Measurements from ENCODE around the gene TMEM219. TPM values are rescaled to one million over a fixed set of nuclear protein-coding genes. Genes with fewer than 3 reads are reported as not detected.

Gene TMEM219
- total RNA-seq, 2 donors from 2014 or later, result 122 to 136 TPM

- DNase-seq, result peak; percentile 64
- peak overlapping the region; percentile 96 for H3K4me3 ChIP-seq (ENCODE audit: low read length)
- peaks cover 46% of the 10 kb centered on the region for H3K36me3 Mint-ChIP-seq (ENCODE audit: low read depth)
- no peak overlapping the region for H3K27ac ChIP-seq (ENCODE audit: low read depth, low read length)
- peaks cover 11% of the 10 kb centered on the region for H3K9me3 Mint-ChIP-seq
- H3K9ac ChIP-seq (ENCODE audit: extremely low read depth, low read length, poor library complexity, severe bottlenecking), result peak overlapping the region; percentile 87
- 4 to 10% methylated on average over 12 to 30 of the region's 31 CpGs for WGBS, 2 experiments (ENCODE audit: insufficient coverage in 1 of 2, insufficient read length in 1 of 2)
- H3K4me3 Mint-ChIP-seq, result peak overlapping the region; percentile 90
- TF ChIP-seq CTCF (conservative IDR thresholded peaks at IDR 0.05), result no peak
- H3K27me3 ChIP-seq (ENCODE audit: control insufficient read depth, insufficient read depth, low read length, poor library complexity, severe bottlenecking), result no peaks in the 10 kb centered on the region
- peak overlapping the region; percentile 87 for H3K27ac Mint-ChIP-seq
- H3K4me1 Mint-ChIP-seq, result peaks cover 21% of the 10 kb centered on the region
- peaks cover 4% of the 10 kb centered on the region for H3K27me3 Mint-ChIP-seq (ENCODE audit: insufficient read depth)
- H3K4me1 ChIP-seq (ENCODE audit: control insufficient read depth, insufficient read depth, low read length), result peaks cover 9% of the 10 kb centered on the region
- peaks cover 14% of the 10 kb centered on the region for H3K9me3 ChIP-seq (ENCODE audit: control insufficient read depth, low read length)
- H3K36me3 ChIP-seq (ENCODE audit: control insufficient read depth, insufficient read depth, low read length), result peaks cover 50% of the 10 kb centered on the region
These were observed 12.6 kb downstream of the TMEM219 start for GRCh38 chr16:29974291-29975133.

DNA sequence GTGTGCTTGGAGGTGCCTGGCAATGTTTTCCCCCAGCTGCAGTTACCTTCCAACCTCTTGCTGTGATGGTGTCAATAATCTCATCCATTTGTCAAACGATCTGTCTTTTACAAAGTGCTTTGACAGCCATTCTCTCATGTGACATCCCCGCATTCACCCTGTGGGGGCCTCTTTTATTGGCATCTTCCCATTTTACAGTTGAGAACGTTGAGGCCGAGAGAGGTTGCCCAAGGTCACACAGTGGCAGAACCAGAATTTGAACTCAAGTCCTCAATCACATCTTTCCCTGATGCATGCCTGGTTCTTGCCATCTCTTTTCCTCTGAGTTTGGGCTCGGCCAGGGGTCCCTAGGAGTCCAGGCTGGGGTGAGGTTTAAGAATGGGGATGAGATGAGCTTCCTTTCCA, 13.3 kb downstream of the TMEM219 start:
- Mint-ChIP-seq H3K27ac (peak overlapping the region; percentile 15), H3K4me3 (peak overlapping the region; percentile 90), H3K27me3 (ENCODE audit: insufficient read depth) (peaks cover 4% of the 10 kb centered on the region), H3K36me3 (ENCODE audit: low read depth) (peaks cover 47% of the 10 kb centered on the region), H3K4me1 (peaks cover 21% of the 10 kb centered on the region), H3K9me3 (peaks cover 8% of the 10 kb centered on the region)
- no peaks in the 10 kb centered on the region for H3K27me3 ChIP-seq (ENCODE audit: control insufficient read depth, insufficient read depth, low read length, poor library complexity, severe bottlenecking)
- H3K4me1 ChIP-seq (ENCODE audit: control insufficient read depth, insufficient read depth, low read length), result peaks cover 9% of the 10 kb centered on the region
- H3K9me3 ChIP-seq (ENCODE audit: control insufficient read depth, low read length), result peaks cover 14% of the 10 kb centered on the region
- no peak overlapping the region for H3K27ac ChIP-seq (ENCODE audit: low read depth, low read length)
- no peak overlapping the region for H3K9ac ChIP-seq (ENCODE audit: extremely low read depth, low read length, poor library complexity, severe bottlenecking)
- peak overlapping the region; percentile 96 for H3K4me3 ChIP-seq (ENCODE audit: low read length)
- DNase-seq, result no peak
- WGBS, 2 experiments (ENCODE audit: insufficient coverage in 1 of 2, insufficient read length in 1 of 2), result 81 to 88% methylated on average over 4 to 5 of the region's 5 CpGs
- H3K36me3 ChIP-seq (ENCODE audit: control insufficient read depth, insufficient read depth, low read length), result peaks cover 50% of the 10 kb centered on the region
- TF ChIP-seq CTCF (conservative IDR thresholded peaks at IDR 0.05), result no peak

- H3K4me1 Mint-ChIP-seq, result peaks cover 21% of the 10 kb centered on the region
- H3K27ac Mint-ChIP-seq, result no peak overlapping the region
- peaks cover 48% of the 10 kb centered on the region for H3K36me3 Mint-ChIP-seq (ENCODE audit: low read depth)
These were observed 14.1 kb downstream of the TMEM219 start for GRCh38 chr16:29975811-29976511.

More at GRCh38 chr16:29975811-29976511, 14.1 kb downstream of the TMEM219 start:
- Histone ChIP-seq H3K27me3 (ENCODE audit: control insufficient read depth, insufficient read depth, low read length, poor library complexity, severe bottlenecking) (no peaks in the 10 kb centered on the region), H3K27ac (ENCODE audit: low read depth, low read length) (no peak overlapping the region), H3K9ac (ENCODE audit: extremely low read depth, low read length, poor library complexity, severe bottlenecking) (no peak overlapping the region), H3K36me3 (ENCODE audit: control insufficient read depth, insufficient read depth, low read length) (peaks cover 54% of the 10 kb centered on the region), H3K9me3 (ENCODE audit: control insufficient read depth, low read length) (peaks cover 14% of the 10 kb centered on the region), H3K4me1 (ENCODE audit: control insufficient read depth, insufficient read depth, low read length) (peaks cover 9% of the 10 kb centered on the region), H3K4me3 (ENCODE audit: low read length) (peak overlapping the region; percentile 96)
- H3K27me3 Mint-ChIP-seq (ENCODE audit: insufficient read depth), result peaks cover 4% of the 10 kb centered on the region
- DNase-seq, result no peak
- H3K4me3 Mint-ChIP-seq, result peak overlapping the region; percentile 90
- H3K9me3 Mint-ChIP-seq, result peaks cover 8% of the 10 kb centered on the region
- TF ChIP-seq CTCF (conservative IDR thresholded peaks at IDR 0.05), result no peak
- 60 to 75% methylated on average over 4 to 6 of the region's 6 CpGs for WGBS, 2 experiments (ENCODE audit: insufficient coverage in 1 of 2, insufficient read length in 1 of 2)
